HCT116 (cell line): ENCODE measurements around the gene FAR2.

ENCODE experiments used
- CEBPB ChIP-seq: IDR thresholded peaks from 2 replicates; pipeline ENCODE4 v1.6.1; 2012; ENCODE audit warnings: low read depth
- EZH2phosphoT487 ChIP-seq: fragments of 200-600 bp; IDR thresholded peaks from 2 replicates; pipeline ENCODE4 v1.6.1; 2018; ENCODE audit warnings: antibody characterized with exemption, borderline replicate concordance
- POLR2A ChIP-seq: IDR thresholded peaks from 2 replicates; pipeline ENCODE4 v1.7.0; 2011; ENCODE audit warnings: borderline replicate concordance; ENCODE audit not compliant: insufficient read depth, insufficient read length; ENCODE audit errors: extremely low read depth
- SP1 ChIP-seq: IDR thresholded peaks from 2 replicates; pipeline ENCODE4 v1.6.1; 2012; ENCODE audit warnings: low read depth
- YY1 ChIP-seq: IDR thresholded peaks from 2 replicates; pipeline ENCODE4 v1.6.1; 2011; ENCODE audit warnings: low read length, low read depth, moderate library complexity, mild to moderate bottlenecking; ENCODE audit not compliant: insufficient replicate concordance; ENCODE audit errors: extremely low read depth
- ZFX ChIP-seq: fragments of 450-650 bp; IDR thresholded peaks from 2 replicates; pipeline ENCODE4 v1.6.1; 2017
- ZNF274 ChIP-seq: fragments of 200-500 bp; sonication (Bioruptor generic); IDR thresholded peaks from 2 replicates; pipeline ENCODE4 v1.6.1; 2014; ENCODE audit warnings: mild to moderate bottlenecking, low read depth, low read length, inconsistent platforms
- TF ChIP-seq, protein P1 (sequence below): IDR thresholded peaks from 2 replicates; pipeline ENCODE4 v1.6.1; 2012
- TF ChIP-seq, protein P2 (sequence below), 3 experiments: fragments of 200-600 bp in 1 of 3; sonication (generic) in 1 of 3; IDR thresholded peaks in 2 of 3; conservative IDR thresholded peaks in 1 of 3; 2 replicates each; pipeline ENCODE4 v1.5.1; 2012 to 2017; ENCODE audit warnings: low read depth in 2 of 3, low read length in 2 of 3, antibody characterized with exemption in 1 of 3, borderline replicate concordance in 1 of 3, control low read depth in 1 of 3, mild to moderate bottlenecking in 1 of 3, mixed read lengths in 1 of 3, mixed run types in 1 of 3, moderate library complexity in 1 of 3; ENCODE audit not compliant: insufficient read depth in 1 of 3
- TF ChIP-seq, protein P3 (sequence below): IDR thresholded peaks from 2 replicates; pipeline ENCODE4 v1.6.1; 2011; ENCODE audit warnings: mild to moderate bottlenecking, low read length, moderate library complexity; ENCODE audit not compliant: insufficient replicate concordance; ENCODE audit errors: extremely low read depth
- TF ChIP-seq, protein P4 (sequence below): IDR thresholded peaks from 2 replicates; pipeline ENCODE4 v1.6.1; 2012; ENCODE audit warnings: low read depth

DNA sequence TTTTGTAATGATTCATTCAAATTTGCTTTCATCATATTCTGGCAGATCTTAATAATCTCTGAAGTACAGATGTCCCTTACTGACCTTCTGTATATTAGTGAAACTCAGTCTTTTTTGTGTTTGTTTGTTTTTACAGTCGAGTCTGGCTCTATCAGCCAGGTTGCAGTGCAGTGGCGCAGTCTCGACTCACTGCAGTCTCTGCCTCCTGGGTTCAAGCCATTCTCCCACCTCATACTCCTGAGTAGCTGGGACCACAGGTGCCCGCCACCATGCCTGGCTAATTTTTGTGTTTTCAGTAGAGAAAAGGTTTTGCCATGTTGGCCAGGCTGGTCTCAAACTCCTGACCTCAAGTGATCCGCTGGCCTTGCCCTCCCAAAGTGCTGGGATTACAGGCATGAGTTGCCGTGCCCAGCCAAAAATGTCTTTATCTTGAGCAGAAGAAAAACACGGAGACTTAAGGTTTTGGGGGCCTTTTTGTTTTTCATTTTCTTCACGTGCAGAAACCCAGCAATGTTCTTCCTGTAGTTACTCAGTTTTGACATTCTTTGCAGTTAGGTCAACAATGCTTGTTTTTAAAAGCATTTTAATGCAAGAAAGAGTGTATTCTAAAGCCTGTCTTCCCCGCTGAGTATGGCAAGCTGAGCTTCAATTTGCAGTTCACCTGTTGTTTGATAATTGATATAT is 79.5 kb downstream of the FAR2 start:
- TF ChIP-seq, protein P1, sequence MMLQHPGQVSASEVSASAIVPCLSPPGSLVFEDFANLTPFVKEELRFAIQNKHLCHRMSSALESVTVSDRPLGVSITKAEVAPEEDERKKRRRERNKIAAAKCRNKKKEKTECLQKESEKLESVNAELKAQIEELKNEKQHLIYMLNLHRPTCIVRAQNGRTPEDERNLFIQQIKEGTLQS: no peak
- no peak for TF ChIP-seq POLR2A
- no peak for TF ChIP-seq YY1
- TF ChIP-seq, protein P2, sequence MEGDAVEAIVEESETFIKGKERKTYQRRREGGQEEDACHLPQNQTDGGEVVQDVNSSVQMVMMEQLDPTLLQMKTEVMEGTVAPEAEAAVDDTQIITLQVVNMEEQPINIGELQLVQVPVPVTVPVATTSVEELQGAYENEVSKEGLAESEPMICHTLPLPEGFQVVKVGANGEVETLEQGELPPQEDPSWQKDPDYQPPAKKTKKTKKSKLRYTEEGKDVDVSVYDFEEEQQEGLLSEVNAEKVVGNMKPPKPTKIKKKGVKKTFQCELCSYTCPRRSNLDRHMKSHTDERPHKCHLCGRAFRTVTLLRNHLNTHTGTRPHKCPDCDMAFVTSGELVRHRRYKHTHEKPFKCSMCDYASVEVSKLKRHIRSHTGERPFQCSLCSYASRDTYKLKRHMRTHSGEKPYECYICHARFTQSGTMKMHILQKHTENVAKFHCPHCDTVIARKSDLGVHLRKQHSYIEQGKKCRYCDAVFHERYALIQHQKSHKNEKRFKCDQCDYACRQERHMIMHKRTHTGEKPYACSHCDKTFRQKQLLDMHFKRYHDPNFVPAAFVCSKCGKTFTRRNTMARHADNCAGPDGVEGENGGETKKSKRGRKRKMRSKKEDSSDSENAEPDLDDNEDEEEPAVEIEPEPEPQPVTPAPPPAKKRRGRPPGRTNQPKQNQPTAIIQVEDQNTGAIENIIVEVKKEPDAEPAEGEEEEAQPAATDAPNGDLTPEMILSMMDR (IDR thresholded peaks at IDR 0.05 in 2 of 3, conservative IDR thresholded peaks at IDR 0.05 in 1 of 3; ENCODE audit: borderline replicate concordance in 1 of 3, insufficient read depth in 1 of 3, low read depth in 2 of 3, low read length in 2 of 3): no peak
- TF ChIP-seq, protein P3, sequence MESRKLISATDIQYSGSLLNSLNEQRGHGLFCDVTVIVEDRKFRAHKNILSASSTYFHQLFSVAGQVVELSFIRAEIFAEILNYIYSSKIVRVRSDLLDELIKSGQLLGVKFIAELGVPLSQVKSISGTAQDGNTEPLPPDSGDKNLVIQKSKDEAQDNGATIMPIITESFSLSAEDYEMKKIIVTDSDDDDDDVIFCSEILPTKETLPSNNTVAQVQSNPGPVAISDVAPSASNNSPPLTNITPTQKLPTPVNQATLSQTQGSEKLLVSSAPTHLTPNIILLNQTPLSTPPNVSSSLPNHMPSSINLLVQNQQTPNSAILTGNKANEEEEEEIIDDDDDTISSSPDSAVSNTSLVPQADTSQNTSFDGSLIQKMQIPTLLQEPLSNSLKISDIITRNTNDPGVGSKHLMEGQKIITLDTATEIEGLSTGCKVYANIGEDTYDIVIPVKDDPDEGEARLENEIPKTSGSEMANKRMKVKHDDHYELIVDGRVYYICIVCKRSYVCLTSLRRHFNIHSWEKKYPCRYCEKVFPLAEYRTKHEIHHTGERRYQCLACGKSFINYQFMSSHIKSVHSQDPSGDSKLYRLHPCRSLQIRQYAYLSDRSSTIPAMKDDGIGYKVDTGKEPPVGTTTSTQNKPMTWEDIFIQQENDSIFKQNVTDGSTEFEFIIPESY: no peak
- TF ChIP-seq EZH2phosphoT487: no peak
- no peak for TF ChIP-seq CEBPB
- TF ChIP-seq SP1: no peak
- no peak for TF ChIP-seq ZNF274
- TF ChIP-seq ZFX: no peak
- TF ChIP-seq, protein P4, sequence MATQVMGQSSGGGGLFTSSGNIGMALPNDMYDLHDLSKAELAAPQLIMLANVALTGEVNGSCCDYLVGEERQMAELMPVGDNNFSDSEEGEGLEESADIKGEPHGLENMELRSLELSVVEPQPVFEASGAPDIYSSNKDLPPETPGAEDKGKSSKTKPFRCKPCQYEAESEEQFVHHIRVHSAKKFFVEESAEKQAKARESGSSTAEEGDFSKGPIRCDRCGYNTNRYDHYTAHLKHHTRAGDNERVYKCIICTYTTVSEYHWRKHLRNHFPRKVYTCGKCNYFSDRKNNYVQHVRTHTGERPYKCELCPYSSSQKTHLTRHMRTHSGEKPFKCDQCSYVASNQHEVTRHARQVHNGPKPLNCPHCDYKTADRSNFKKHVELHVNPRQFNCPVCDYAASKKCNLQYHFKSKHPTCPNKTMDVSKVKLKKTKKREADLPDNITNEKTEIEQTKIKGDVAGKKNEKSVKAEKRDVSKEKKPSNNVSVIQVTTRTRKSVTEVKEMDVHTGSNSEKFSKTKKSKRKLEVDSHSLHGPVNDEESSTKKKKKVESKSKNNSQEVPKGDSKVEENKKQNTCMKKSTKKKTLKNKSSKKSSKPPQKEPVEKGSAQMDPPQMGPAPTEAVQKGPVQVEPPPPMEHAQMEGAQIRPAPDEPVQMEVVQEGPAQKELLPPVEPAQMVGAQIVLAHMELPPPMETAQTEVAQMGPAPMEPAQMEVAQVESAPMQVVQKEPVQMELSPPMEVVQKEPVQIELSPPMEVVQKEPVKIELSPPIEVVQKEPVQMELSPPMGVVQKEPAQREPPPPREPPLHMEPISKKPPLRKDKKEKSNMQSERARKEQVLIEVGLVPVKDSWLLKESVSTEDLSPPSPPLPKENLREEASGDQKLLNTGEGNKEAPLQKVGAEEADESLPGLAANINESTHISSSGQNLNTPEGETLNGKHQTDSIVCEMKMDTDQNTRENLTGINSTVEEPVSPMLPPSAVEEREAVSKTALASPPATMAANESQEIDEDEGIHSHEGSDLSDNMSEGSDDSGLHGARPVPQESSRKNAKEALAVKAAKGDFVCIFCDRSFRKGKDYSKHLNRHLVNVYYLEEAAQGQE: no peak
